ENCODE measurements around the gene SAMD8. TPM values are rescaled to one million over a fixed set of nuclear protein-coding genes. Genes with fewer than 3 reads are reported as not detected.

Gene SAMD8
- total and polyA plus RNA-seq, 2 donors (not counting 3 experiments of a cell fraction or from before 2014, with no cell fraction given) = 19.6 to 22.8 TPM

DNA sequence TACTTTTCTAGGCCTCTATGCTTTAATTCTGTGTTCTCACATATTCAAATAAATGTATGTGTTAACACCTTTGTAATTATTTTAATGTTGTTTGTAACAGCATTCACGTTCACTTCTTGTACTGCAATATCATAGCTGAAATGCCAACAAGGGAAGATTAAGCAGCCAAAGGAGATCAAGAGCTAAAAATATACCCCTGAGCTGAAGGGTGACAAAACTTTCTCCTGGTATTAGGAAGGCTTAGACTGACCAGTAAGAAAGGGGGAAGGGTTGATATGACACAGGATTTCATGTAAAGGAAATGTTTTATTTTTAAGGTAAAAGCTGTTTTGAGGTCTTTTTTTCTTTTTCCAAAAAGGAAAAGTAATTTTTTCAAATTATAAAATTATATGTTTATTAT, 58.8 kb downstream of the SAMD8 start:
- Histone ChIP-seq H3K9ac (replicated peaks; ENCODE audit: extremely low read depth, insufficient read depth, low read length) (no peak overlapping the region), H4K20me1 (replicated peaks; ENCODE audit: control insufficient read depth, extremely low read depth, insufficient read depth, low read length) (no peaks in the 10 kb centered on the region), H3K9me1 (replicated peaks; ENCODE audit: control insufficient read depth, extremely low read depth, insufficient read depth, low read length) (no peaks in the 10 kb centered on the region), H3K79me2 (ENCODE audit: control insufficient read depth, insufficient read depth, low read length) (no peaks in the 10 kb centered on the region), H3K4me3 (replicated peaks in 1 of 3; ENCODE audit: insufficient read depth in 1 of 3, low read depth in 1 of 3, low read length in 3 of 3) (no peak overlapping the region), H3K27ac (ENCODE audit: insufficient read depth, low read depth, low read length) (no peak overlapping the region), H2AFZ (ENCODE audit: low read depth, low read length) (no peak overlapping the region), H3K4me2 (ENCODE audit: insufficient read depth, low read length) (no peak overlapping the region), H3K27me3 (ENCODE audit: control insufficient read depth in 2 of 2, insufficient read depth in 2 of 2, low read length in 2 of 2) (no peaks in the 10 kb centered on the region), H3K36me3 (ENCODE audit: control insufficient read depth in 2 of 2, extremely low read depth in 1 of 2, insufficient read depth in 2 of 2, low read length in 2 of 2) (no peaks in the 10 kb centered on the region), H3K4me1 (ENCODE audit: control insufficient read depth, extremely low read depth, insufficient read depth, low read length) (no peaks in the 10 kb centered on the region), H3K9me3 (replicated peaks; ENCODE audit: control insufficient read depth, insufficient read depth, low read length) (no peaks in the 10 kb centered on the region)
- no peak for TF ChIP-seq MAX (IDR thresholded peaks at IDR 0.05; ENCODE audit: insufficient read depth, insufficient read length)
- TF ChIP-seq EZH2 (IDR thresholded peaks at IDR 0.05; ENCODE audit: borderline replicate concordance, low read depth, low read length, severe bottlenecking) = no peak
- no peak for TF ChIP-seq FOS (IDR thresholded peaks at IDR 0.05; ENCODE audit: borderline replicate concordance, insufficient read depth, low read length)
- TF ChIP-seq, protein P1, sequence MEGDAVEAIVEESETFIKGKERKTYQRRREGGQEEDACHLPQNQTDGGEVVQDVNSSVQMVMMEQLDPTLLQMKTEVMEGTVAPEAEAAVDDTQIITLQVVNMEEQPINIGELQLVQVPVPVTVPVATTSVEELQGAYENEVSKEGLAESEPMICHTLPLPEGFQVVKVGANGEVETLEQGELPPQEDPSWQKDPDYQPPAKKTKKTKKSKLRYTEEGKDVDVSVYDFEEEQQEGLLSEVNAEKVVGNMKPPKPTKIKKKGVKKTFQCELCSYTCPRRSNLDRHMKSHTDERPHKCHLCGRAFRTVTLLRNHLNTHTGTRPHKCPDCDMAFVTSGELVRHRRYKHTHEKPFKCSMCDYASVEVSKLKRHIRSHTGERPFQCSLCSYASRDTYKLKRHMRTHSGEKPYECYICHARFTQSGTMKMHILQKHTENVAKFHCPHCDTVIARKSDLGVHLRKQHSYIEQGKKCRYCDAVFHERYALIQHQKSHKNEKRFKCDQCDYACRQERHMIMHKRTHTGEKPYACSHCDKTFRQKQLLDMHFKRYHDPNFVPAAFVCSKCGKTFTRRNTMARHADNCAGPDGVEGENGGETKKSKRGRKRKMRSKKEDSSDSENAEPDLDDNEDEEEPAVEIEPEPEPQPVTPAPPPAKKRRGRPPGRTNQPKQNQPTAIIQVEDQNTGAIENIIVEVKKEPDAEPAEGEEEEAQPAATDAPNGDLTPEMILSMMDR (IDR thresholded peaks at IDR 0.05; ENCODE audit: extremely low read depth in 1 of 2, insufficient read depth in 1 of 2, low read depth in 1 of 2, low read length in 2 of 2) = no peak
- no peak for TF ChIP-seq POLR2A (IDR thresholded peaks at IDR 0.05; ENCODE audit: low read depth, low read length)
- TF ChIP-seq GATA2 (IDR thresholded peaks at IDR 0.05; ENCODE audit: insufficient read depth, insufficient read length, low read depth, low read length) = no peak
- TF ChIP-seq POLR2AphosphoS5 (IDR thresholded peaks at IDR 0.05; ENCODE audit: insufficient read depth, low read depth, low read length) = no peak
- no peak for TF ChIP-seq MYC (IDR thresholded peaks at IDR 0.05; ENCODE audit: low read depth, low read length)
- TF ChIP-seq JUN (IDR thresholded peaks at IDR 0.05; ENCODE audit: borderline replicate concordance, insufficient read depth, insufficient read length, low read depth) = no peak
- no TSS peak for BruUV-seq (replicated peaks)
- CTCF ChIA-PET = interaction anchor here (0.7 to 1.3 kb wide), 2 partner anchors 16 to 18 kb away, joined by 3 read pairs; no protein-coding TSS in a partner anchor
- intact Hi-C loops (cut with micrococcal nuclease) = no loop called here
- FAIRE-seq (no peak), DNase-seq (ENCODE audit: low read depth, low spot score) (no peak)
- dilution Hi-C loops (cut with MboI; ENCODE audit: extremely low pct_ligation_motif_present, low sequenced_read_pairs) = no loop called here
- POLR2A ChIA-PET = no interaction called here
